GM23248 (cell line): ENCODE results near the gene NKIRAS1.
"Not testable (repeated sequence)": the region's sequence is repeated elsewhere in the genome, so short reads cannot be mapped to it uniquely, and the experiment has no call there.

Source experiments
- EZH2 ChIP-seq: fragments of 200-600 bp; sonication (generic); IDR thresholded peaks from 2 replicates; pipeline ENCODE4 v1.6.1; 2018; ENCODE audit warnings: antibody characterized with exemption, mild to moderate bottlenecking; ENCODE audit not compliant: insufficient read depth, poor library complexity, severe bottlenecking
- EZH2phosphoT487 ChIP-seq: fragments of 200-600 bp; sonication (generic); IDR thresholded peaks from 2 replicates; pipeline ENCODE4 v1.6.1; 2018; ENCODE audit warnings: antibody characterized with exemption, moderate library complexity, mild to moderate bottlenecking, low read depth; ENCODE audit not compliant: insufficient read depth

DNA sequence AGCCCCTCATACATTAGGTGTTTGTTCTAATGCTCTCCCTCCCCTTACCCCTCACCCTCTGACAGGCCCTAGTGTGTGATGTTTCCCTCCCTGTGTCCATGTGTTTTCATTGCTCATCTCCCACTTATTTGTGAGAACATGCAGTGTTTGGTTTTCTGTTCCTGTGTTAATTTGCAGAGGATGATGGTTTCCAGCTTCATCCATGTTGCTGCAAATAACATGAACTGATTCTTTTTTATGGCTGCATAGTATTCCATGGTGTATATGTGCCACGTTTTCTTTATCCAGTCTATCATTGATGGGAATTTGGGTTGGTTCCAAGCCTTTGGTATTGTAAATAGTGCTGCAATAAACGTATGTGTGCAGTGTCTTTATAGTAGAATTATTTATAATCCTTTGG lies 67.3 kb downstream of the NKIRAS1 start:
- TF ChIP-seq EZH2, EZH2phosphoT487: not testable (repeated sequence)
